PC-9 (cell line): ENCODE measurements around the gene BTBD19. TPM values are rescaled to one million over a fixed set of nuclear protein-coding genes. Genes with fewer than 3 reads are reported as not detected.

ENCODE experiments used
- BruUV-seq: library from RNA; stranded (reverse); fragments of 400-500 nt; replicated peaks from 2 replicates; lab custom pipeline; 2021; lab: Mats Ljungman, UMichigan
- CTCF ChIA-PET: fragments of 300-600 bp; sonication (Branson Sonifier 250); formaldehyde crosslinking; loops from one replicate; lab custom pipeline; 2022; ENCODE audit warnings: antibody characterized with exemption; lab: Charles Lee
- POLR2A ChIA-PET: fragments of 300-600 bp; sonication (Branson Sonifier 250); formaldehyde crosslinking; loops from one replicate; lab custom pipeline; 2022; ENCODE audit warnings: antibody characterized with exemption; ENCODE audit not compliant: unreplicated experiment; lab: Charles Lee
- DNase-seq, 2 experiments: peaks; one replicate each; pipeline versions ENCODE4 v3.0.0 to v3.0.0-alpha.2; 2015 to 2022; ENCODE audit warnings: mixed read lengths in 1 of 2
- H2AFZ ChIP-seq: fragments of 200-600 bp; sonication (generic); 2 replicates; pipeline ENCODE4 v1.8.1; 2017; ENCODE audit warnings: antibody characterized with exemption
- H3F3A ChIP-seq: fragments of 200-600 bp; sonication (generic); 2 replicates; pipeline ENCODE4 v1.8.1; 2017; ENCODE audit warnings: antibody characterized with exemption, mild to moderate bottlenecking, low read depth; ENCODE audit not compliant: insufficient read depth
- H3K27ac ChIP-seq: fragments of 200-600 bp; sonication (generic); 2 replicates; pipeline ENCODE4 v1.6.1; 2016; ENCODE audit warnings: mixed run types
- H3K27me3 ChIP-seq: fragments of 200-600 bp; sonication (generic); 2 replicates; pipeline ENCODE4 v1.6.1; 2016; ENCODE audit warnings: low read depth, mixed run types; ENCODE audit not compliant: insufficient read depth
- H3K36me3 ChIP-seq: fragments of 200-600 bp; sonication (generic); 2 replicates; pipeline ENCODE4 v1.6.1; 2016; ENCODE audit warnings: low read depth, mixed run types
- H3K4me1 ChIP-seq: fragments of 200-600 bp; sonication (generic); replicated peaks from 2 replicates; pipeline ENCODE4 v1.6.1; 2016; ENCODE audit warnings: mixed run types; ENCODE audit not compliant: insufficient read depth
- H3K4me2 ChIP-seq: fragments of 200-600 bp; sonication (generic); 2 replicates; pipeline ENCODE4 v1.6.1; 2017; ENCODE audit warnings: mixed run types
- H3K4me3 ChIP-seq: fragments of 200-600 bp; sonication (generic); 2 replicates; pipeline ENCODE4 v1.6.1; 2016; ENCODE audit warnings: mixed run types
- H3K79me2 ChIP-seq: fragments of 200-600 bp; sonication (generic); 2 replicates; pipeline ENCODE4 v1.6.1; 2017; ENCODE audit warnings: low read depth, mixed run types
- H3K9me2 ChIP-seq: fragments of 200-600 bp; sonication (generic); 2 replicates; pipeline ENCODE4 v1.8.1; 2017; ENCODE audit warnings: mild to moderate bottlenecking; ENCODE audit not compliant: insufficient read depth
- H3K9me3 ChIP-seq: fragments of 200-600 bp; sonication (generic); 2 replicates; pipeline ENCODE4 v1.8.1; 2016; ENCODE audit warnings: low read depth; ENCODE audit not compliant: insufficient read depth
- H4K20me1 ChIP-seq: fragments of 200-600 bp; sonication (generic); 2 replicates; pipeline ENCODE4 v1.8.1; 2017; ENCODE audit not compliant: insufficient read depth
- EZH2 ChIP-seq: fragments of 200-600 bp; sonication (generic); IDR thresholded peaks from 2 replicates; pipeline ENCODE4 v1.8.0; 2017; ENCODE audit warnings: antibody characterized with exemption, low read depth
- intact Hi-C: fragments of 100-400 bp; cut with micrococcal nuclease; formaldehyde crosslinking; loops from one replicate; pipeline ENCODE4 v1.10.0; 2022; ENCODE audit not compliant: unreplicated experiment
- total RNA-seq: library from RNA; stranded (reverse); gene quantifications from 2 replicates; pipeline ENCODE4 v1.2.3, GENCODE V29; 2021
- TF ChIP-seq, protein P1 (sequence below): fragments of 200-600 bp; sonication (generic); conservative IDR thresholded peaks from 2 replicates; pipeline ENCODE4 v1.6.1; 2017; ENCODE audit warnings: mixed run types, antibody characterized with exemption, mild to moderate bottlenecking, moderate library complexity

The BTBD19 gene
- total RNA-seq, 1 experiment from 2014 or later, result 6.2 TPM

DNA sequence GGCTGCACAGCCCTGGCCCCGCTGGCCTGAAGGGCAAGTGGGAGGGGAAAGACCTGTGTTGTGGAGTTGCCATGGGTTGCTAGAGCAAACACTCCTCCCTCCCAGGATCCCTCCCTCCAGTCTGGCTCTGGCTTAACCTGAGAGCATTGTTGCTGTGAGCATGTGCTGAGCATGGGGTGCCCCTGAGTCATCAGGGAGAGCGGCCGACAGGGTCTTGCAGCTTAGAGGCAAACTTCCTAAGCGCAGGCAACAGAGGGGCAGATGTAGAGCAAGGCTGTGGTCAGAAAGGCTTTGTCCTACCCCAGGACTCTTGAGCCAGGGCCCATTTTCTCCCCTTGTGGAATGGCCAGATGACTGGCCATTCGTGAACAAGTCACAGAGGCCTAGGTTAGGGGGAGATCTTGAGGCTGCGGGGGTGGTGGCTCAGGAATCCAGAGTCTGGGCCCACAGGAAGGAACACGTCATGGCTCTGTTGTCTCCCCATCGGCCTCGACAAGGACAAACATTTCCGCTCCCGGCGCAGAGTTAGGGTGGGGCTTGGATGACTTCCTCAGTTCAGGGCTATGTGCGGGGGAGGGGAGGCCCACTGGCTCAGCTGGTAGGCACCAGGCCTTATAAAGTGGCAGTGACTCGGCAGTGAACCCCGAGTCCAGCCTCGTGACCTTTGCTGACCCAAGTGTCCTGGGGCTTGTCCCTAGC is 810 bp upstream of the BTBD19 start:
- peak; percentile 99 for DNase-seq
- Histone ChIP-seq H4K20me1 (no peaks in the 10 kb centered on the region), H3K27me3 (no peaks in the 10 kb centered on the region), H3K4me1 (peaks cover 95% of the 10 kb centered on the region), H3F3A (peaks cover 81% of the 10 kb centered on the region), H3K9me2 (no peaks in the 10 kb centered on the region), H2AFZ (no peak overlapping the region), H3K79me2 (peaks cover 21% of the 10 kb centered on the region; the same call in 1 of the 2 replicates), H3K4me2 (peak overlapping the region; percentile 70), H3K36me3 (peaks cover 10% of the 10 kb centered on the region; the same call in 1 of the 2 replicates), H3K4me3 (peak overlapping the region; percentile 30; the same call in 1 of the 2 replicates), H3K27ac (peak overlapping the region; percentile 98), H3K9me3 (no peaks in the 10 kb centered on the region)
- intact Hi-C loops, result loop anchor here (2.0 to 10.0 kb wide), 5 partner anchors 73 to 879 kb away; partner anchors contain the start of genes ARMH1, GPBP1L1, KIF2C and NASP
- POLR2A ChIA-PET, result interaction anchor here (0.6 to 1.2 kb wide), 2 partner anchors 12 to 85 kb away, joined by 5 to 8 read pairs; no protein-coding TSS in a partner anchor
- CTCF ChIA-PET, result interaction anchor here (0.6 kb wide), 1 partner anchor 518 kb away, joined by 3 read pairs; no protein-coding TSS in a partner anchor
- TF ChIP-seq EZH2, result no peak
- TF ChIP-seq, protein P1, sequence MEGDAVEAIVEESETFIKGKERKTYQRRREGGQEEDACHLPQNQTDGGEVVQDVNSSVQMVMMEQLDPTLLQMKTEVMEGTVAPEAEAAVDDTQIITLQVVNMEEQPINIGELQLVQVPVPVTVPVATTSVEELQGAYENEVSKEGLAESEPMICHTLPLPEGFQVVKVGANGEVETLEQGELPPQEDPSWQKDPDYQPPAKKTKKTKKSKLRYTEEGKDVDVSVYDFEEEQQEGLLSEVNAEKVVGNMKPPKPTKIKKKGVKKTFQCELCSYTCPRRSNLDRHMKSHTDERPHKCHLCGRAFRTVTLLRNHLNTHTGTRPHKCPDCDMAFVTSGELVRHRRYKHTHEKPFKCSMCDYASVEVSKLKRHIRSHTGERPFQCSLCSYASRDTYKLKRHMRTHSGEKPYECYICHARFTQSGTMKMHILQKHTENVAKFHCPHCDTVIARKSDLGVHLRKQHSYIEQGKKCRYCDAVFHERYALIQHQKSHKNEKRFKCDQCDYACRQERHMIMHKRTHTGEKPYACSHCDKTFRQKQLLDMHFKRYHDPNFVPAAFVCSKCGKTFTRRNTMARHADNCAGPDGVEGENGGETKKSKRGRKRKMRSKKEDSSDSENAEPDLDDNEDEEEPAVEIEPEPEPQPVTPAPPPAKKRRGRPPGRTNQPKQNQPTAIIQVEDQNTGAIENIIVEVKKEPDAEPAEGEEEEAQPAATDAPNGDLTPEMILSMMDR, result no peak
- TSS peak; percentile 24 for BruUV-seq

DNA sequence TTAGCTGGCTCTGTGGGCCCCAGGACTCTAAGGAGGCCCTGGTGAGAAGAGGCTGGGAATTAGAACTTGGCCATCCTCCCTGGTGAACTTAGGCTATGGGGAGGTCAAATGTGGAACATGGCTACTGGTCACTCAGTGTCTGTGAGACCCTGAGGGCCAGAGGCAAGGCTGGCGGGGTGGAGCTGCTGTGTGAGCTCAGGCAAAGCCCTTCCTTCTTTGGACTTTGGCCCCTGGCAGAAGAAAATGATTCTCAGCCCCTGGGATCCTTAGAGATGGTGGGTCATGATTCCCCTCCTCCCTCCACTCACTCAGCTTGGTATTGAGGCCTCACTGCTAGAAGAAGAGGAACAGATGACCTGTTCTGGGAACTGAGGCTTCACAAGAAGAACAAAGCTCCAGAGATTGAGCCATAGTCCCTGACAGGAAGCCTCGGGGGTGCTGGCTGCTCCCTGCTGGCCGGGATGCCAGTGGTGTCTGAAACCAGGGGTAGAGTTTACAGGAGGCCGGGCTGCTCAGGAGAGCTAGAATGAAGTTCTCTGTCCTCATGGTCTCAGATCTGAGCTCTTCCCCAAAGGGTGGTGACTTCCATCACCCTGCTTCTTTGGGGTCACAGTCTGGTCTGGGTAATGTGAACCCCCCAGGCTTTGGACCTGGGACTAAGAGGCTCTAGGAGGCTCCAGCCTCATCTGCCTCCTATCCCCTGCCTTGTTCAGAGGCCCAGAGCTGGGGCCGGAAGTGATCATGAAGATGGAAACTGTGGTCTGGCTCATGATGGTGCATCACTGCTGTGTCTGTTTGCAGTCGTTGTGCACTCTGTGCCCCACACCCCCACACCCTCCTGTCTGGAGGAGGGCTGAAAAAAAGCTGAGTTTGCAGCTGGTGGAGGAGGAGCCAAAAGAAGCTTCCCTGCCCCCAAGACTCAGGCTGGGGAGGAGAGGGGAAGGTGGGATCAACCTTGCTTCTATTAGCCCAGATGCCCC is 905 bp downstream of the BTBD19 start:
- Histone ChIP-seq H3K4me2 (peak overlapping the region; percentile 70), H3K36me3 (peaks cover 10% of the 10 kb centered on the region; the same call in 1 of the 2 replicates), H3K9me2 (no peaks in the 10 kb centered on the region), H2AFZ (no peak overlapping the region), H3K4me3 (no peak overlapping the region), H3K9me3 (no peaks in the 10 kb centered on the region), H3K27me3 (no peaks in the 10 kb centered on the region), H3K27ac (peak overlapping the region; percentile 98), H3K79me2 (peaks cover 16% of the 10 kb centered on the region; the same call in 1 of the 2 replicates), H3K4me1 (peaks cover 77% of the 10 kb centered on the region), H4K20me1 (no peaks in the 10 kb centered on the region), H3F3A (peaks cover 66% of the 10 kb centered on the region)
- ChIA-PET CTCF (interaction anchor here (1.3 kb wide), 1 partner anchor 10 kb away, joined by 3 read pairs; no protein-coding TSS in a partner anchor), POLR2A (interaction anchor here (0.5 to 1.1 kb wide), 3 partner anchors 9 to 774 kb away, joined by 3 to 7 read pairs (median 5); no protein-coding TSS in a partner anchor)
- intact Hi-C loops, result loop anchor here (10.0 kb wide), 3 partner anchors 74 to 776 kb away; partner anchors contain the start of genes KIF2C, NASP, RNU5D-1 and SLC6A9
- DNase-seq, result no peak
- TF ChIP-seq, protein P1, result no peak
- TF ChIP-seq EZH2, result no peak
- BruUV-seq, result no TSS peak
